Activated CD8-positive, alpha-beta memory T cell treated with anti-CD3 and anti-CD28 coated beads, Interleukin-2, amount 10 ng/mL, durations not matched to agents 7 days and 5 days (primary cell): ENCODE results near the gene TMEM120A. TPM values are rescaled to one million over a fixed set of nuclear protein-coding genes. Genes with fewer than 3 reads are reported as not detected.

ENCODE experiments used
- total RNA-seq, 2 experiments: library from RNA; stranded (reverse); gene quantifications; one replicate each; pipeline ENCODE4 v1.2.3, GENCODE V29; 2021

TMEM120A gene
- total RNA-seq, 2 experiments from 2014 or later, result 25.4 to 27.0 TPM

Other genes with a start within 250 kb of the TMEM120A start
- gene CCL26, start 222.4 kb downstream of the TMEM120A start, total RNA-seq, result not detected
- not detected for gene CCL24, start 180.8 kb downstream of the TMEM120A start, total RNA-seq
- gene RHBDD2, start 115.6 kb downstream of the TMEM120A start, total RNA-seq, result 10 to 100 TPM; 25.4 to 48.0 TPM
- 10 to 100 TPM; 52.0 to 57.6 TPM for gene POR, start 79.4 kb downstream of the TMEM120A start, total RNA-seq
- 10 to 100 TPM; 42.6 to 43.6 TPM for gene STYXL1, start 53.4 kb upstream of the TMEM120A start, total RNA-seq
- gene MDH2, start 53.5 kb upstream of the TMEM120A start, total RNA-seq, result 100 to 1,000 TPM; 186 to 230 TPM
- under 1 TPM in 1 of 2 experiments, not detected in 1; 0.09 TPM for gene SRRM3, start 207.3 kb upstream of the TMEM120A start, total RNA-seq